Measurements from ENCODE around the gene ARL2. TPM values are rescaled to one million over a fixed set of nuclear protein-coding genes. Genes with fewer than 3 reads are reported as not detected.

ARL2 gene
- total RNA-seq, 1 experiment from 2014 or later = 80.9 TPM

GRCh38 chr11:65065851-65066250 lies 51.9 kb downstream of the ARL2 start:
- Histone ChIP-seq H3K27me3 (peaks cover 11% of the 10 kb centered on the region; the same call in 1 of the 2 replicates), H3K4me1 (no peaks in the 10 kb centered on the region), H3K27ac (no peak overlapping the region), H3K4me3 (no peak overlapping the region), H3K9me3 (replicated peaks) (no peaks in the 10 kb centered on the region), H3K36me3 (no peaks in the 10 kb centered on the region)
- DNase-seq = no peak

DNA sequence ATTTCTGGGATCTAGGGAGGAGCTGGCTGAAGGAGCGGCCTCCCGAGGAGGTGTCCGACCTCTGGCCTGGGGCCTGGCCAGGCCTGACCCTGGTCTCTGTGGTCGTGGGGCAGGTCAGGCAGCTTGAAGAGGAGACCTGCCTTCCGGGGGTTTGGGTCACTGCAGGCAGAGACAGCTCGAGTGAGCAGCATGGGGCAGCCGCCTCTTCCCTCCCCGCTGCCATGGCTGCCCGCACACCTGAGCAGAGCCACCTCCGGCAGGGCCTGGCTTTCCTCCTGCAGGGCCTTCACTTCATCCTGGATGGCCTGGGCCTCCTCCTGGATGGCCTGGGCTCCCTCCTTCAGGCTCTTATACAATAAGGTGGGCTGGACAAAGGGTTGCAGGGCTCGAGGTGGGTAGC lies 52.4 kb downstream of the ARL2 start:
- no peak for DNase-seq
- Histone ChIP-seq H3K36me3 (no peaks in the 10 kb centered on the region), H3K4me1 (no peaks in the 10 kb centered on the region), H3K9me3 (replicated peaks) (no peaks in the 10 kb centered on the region), H3K27me3 (peaks cover 11% of the 10 kb centered on the region; the same call in 1 of the 2 replicates), H3K4me3 (no peak overlapping the region), H3K27ac (no peak overlapping the region)

- DNase-seq = no peak
- H3K36me3 ChIP-seq = no peaks in the 10 kb centered on the region
Measured at GRCh38 chr11:65066805-65067291, 52.9 kb downstream of the ARL2 start.

DNA sequence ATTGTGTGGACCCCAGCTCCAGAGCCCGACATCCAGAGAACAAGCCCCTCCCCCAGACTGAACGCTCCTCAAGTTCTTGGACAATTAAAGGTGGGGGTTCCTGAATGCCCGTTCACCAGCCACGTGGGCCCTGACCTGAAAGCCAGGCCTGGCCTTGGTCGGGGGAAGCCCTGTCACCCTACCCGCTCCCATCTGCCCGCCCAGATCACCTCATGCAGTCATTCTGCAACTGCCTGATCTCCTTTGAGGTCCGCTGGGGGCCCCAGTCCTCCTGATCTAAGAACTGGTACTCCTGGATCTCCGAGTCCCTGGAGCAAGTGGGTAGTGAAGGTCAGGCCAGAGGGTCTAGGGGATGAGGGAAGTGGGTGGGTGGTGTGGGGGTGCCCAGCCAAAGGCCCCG lies 53.5 kb downstream of the ARL2 start:
- Histone ChIP-seq H3K27ac (no peak overlapping the region), H3K27me3 (peaks cover 11% of the 10 kb centered on the region; the same call in 1 of the 2 replicates), H3K4me3 (no peak overlapping the region), H3K4me1 (no peaks in the 10 kb centered on the region), H3K36me3 (no peaks in the 10 kb centered on the region), H3K9me3 (replicated peaks) (no peaks in the 10 kb centered on the region)
- no peak for DNase-seq

More at GRCh38 chr11:65066805-65067291, 52.9 kb downstream of the ARL2 start:
- Histone ChIP-seq H3K27me3 (peaks cover 11% of the 10 kb centered on the region; the same call in 1 of the 2 replicates), H3K4me1 (no peaks in the 10 kb centered on the region), H3K27ac (no peak overlapping the region), H3K9me3 (replicated peaks) (no peaks in the 10 kb centered on the region), H3K4me3 (no peak overlapping the region)

DNA sequence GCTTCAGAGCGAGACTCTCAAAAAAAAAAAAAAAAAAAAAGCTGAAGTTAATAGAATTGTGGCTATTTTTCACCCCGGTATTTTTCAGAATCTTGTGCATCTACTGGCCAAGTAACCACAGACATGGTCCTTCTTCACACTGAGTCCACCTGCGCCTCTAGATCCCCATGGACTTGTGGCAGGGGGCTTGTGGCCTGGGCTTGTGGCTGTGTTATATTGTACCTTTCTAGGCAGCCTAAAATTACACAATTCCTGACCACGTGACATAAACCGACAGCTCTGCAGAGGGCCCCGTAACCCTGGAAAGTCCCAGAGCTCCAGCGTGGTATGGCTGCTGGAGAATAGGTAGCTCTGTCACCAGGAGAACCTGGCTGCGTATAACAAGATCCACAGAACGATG lies 55.3 kb downstream of the ARL2 start:
- Histone ChIP-seq H3K4me3 (no peak overlapping the region), H3K9me3 (replicated peaks) (no peaks in the 10 kb centered on the region)
- no peak for DNase-seq

More for the DNA sequence above, 55.3 kb downstream of the ARL2 start:
- peaks cover 11% of the 10 kb centered on the region; the same call in 1 of the 2 replicates for H3K27me3 ChIP-seq
- no peak overlapping the region for H3K27ac ChIP-seq
- H3K4me1 ChIP-seq = no peaks in the 10 kb centered on the region
- H3K36me3 ChIP-seq = no peaks in the 10 kb centered on the region

Other genes with a start within 250 kb of the ARL2 start
- 113 and 117 TPM in 2 replicates for gene SF1, start 235.6 kb upstream of the ARL2 start, total RNA-seq (2014; rRNA removed; shearing (Covaris generic))
- gene MAP4K2, start 210.9 kb upstream of the ARL2 start, total RNA-seq (2014; rRNA removed; shearing (Covaris generic)) = 8.9 and 9.6 TPM in 2 replicates
- 25.9 and 26.3 TPM in 2 replicates for gene MEN1, start 203.6 kb upstream of the ARL2 start, total RNA-seq (2014; rRNA removed; shearing (Covaris generic))
- 0.03 and 0.10 TPM in 2 replicates for gene CDC42BPG, start 169.5 kb upstream of the ARL2 start, total RNA-seq (2014; rRNA removed; shearing (Covaris generic))
- 43.4 and 45.0 TPM in 2 replicates for gene EHD1, start 135.5 kb upstream of the ARL2 start, total RNA-seq (2014; rRNA removed; shearing (Covaris generic))
- 6.2 and 7.4 TPM in 2 replicates for gene ATG2A, start 97.0 kb upstream of the ARL2 start, total RNA-seq (2014; rRNA removed; shearing (Covaris generic))
- gene PPP2R5B, start 89.5 kb upstream of the ARL2 start, total RNA-seq (2014; rRNA removed; shearing (Covaris generic)) = 4.7 and 6.4 TPM in 2 replicates
- not detected in 2 replicates for gene GPHA2, start 78.3 kb upstream of the ARL2 start, total RNA-seq (2014; rRNA removed; shearing (Covaris generic))
- gene MAJIN, start 42.1 kb upstream of the ARL2 start, total RNA-seq (2014; rRNA removed; shearing (Covaris generic)) = not detected in 2 replicates
- 0.43 and 0.51 TPM in 2 replicates for gene BATF2, start 17.2 kb upstream of the ARL2 start, total RNA-seq (2014; rRNA removed; shearing (Covaris generic))
- gene SNX15, start 13.3 kb downstream of the ARL2 start, total RNA-seq (2014; rRNA removed; shearing (Covaris generic)) = 13.8 and 14.8 TPM in 2 replicates
- gene SAC3D1, start 27.1 kb downstream of the ARL2 start, total RNA-seq (2014; rRNA removed; shearing (Covaris generic)) = 15.0 TPM in 2 replicates
- gene NAALADL1, start 44.4 kb downstream of the ARL2 start, total RNA-seq (2014; rRNA removed; shearing (Covaris generic)) = not detected in 2 replicates
- 80.6 and 87.3 TPM in 2 replicates for gene CDCA5, start 69.9 kb downstream of the ARL2 start, total RNA-seq (2014; rRNA removed; shearing (Covaris generic))
- 17.6 and 19.2 TPM in 2 replicates for gene ZFPL1, start 70.1 kb downstream of the ARL2 start, total RNA-seq (2014; rRNA removed; shearing (Covaris generic))
- 59.6 and 86.6 TPM in 2 replicates for gene VPS51, start 82.1 kb downstream of the ARL2 start, total RNA-seq (2014; rRNA removed; shearing (Covaris generic))
- 2.9 and 3.7 TPM in 2 replicates for gene TM7SF2, start 97.7 kb downstream of the ARL2 start, total RNA-seq (2014; rRNA removed; shearing (Covaris generic))
- gene ZNHIT2, start 103.5 kb downstream of the ARL2 start, total RNA-seq (2014; rRNA removed; shearing (Covaris generic)) = 8.3 and 9.4 TPM in 2 replicates
- gene FAU, start 108.0 kb downstream of the ARL2 start, total RNA-seq (2014; rRNA removed; shearing (Covaris generic)) = 281 and 356 TPM in 2 replicates
- gene MRPL49, start 108.2 kb downstream of the ARL2 start, total RNA-seq (2014; rRNA removed; shearing (Covaris generic)) = 51.5 and 58.9 TPM in 2 replicates
- gene SYVN1, start 120.4 kb downstream of the ARL2 start, total RNA-seq (2014; rRNA removed; shearing (Covaris generic)) = 7.8 and 8.4 TPM in 2 replicates
- gene SPDYC, start 156.1 kb downstream of the ARL2 start, total RNA-seq (2014; rRNA removed; shearing (Covaris generic)) = 0.18 TPM in 1 of 2 replicates, not detected in the other
- 41.1 and 49.4 TPM in 2 replicates for gene CAPN1, start 167.8 kb downstream of the ARL2 start, total RNA-seq (2014; rRNA removed; shearing (Covaris generic))
- 47.2 and 54.6 TPM in 2 replicates for gene POLA2, start 247.8 kb downstream of the ARL2 start, total RNA-seq (2014; rRNA removed; shearing (Covaris generic))

Data from SJCRH30 (cell line).